Measurements from ENCODE around the gene ZNF580. TPM values are rescaled to one million over a fixed set of nuclear protein-coding genes. Genes with fewer than 3 reads are reported as not detected.

The ZNF580 gene
- total RNA-seq, 1 donor = 6.5 TPM

- Histone ChIP-seq H3K27me3 (ENCODE audit: insufficient read depth, low read length) (no peaks in the 10 kb centered on the region), H3K79me2 (ENCODE audit: insufficient read depth, low read length) (peaks cover 39% of the 10 kb centered on the region), H3K4me2 (ENCODE audit: insufficient read depth, low read length) (peak overlapping the region; percentile 93), H3K4me3 (ENCODE audit: insufficient read depth, low read length) (no peak overlapping the region), H3K4me1 (ENCODE audit: insufficient read depth, low read length) (peaks cover 13% of the 10 kb centered on the region), H2AFZ (ENCODE audit: low read length) (peak overlapping the region; percentile 85), H3K36me3 (ENCODE audit: insufficient read depth, low read length) (no peaks in the 10 kb centered on the region), H4K20me1 (ENCODE audit: insufficient read depth, low read length) (peaks cover 7% of the 10 kb centered on the region), H3K27ac (ENCODE audit: low read depth, low read length) (no peak overlapping the region), H3K9me3 (ENCODE audit: low read depth, low read length) (no peaks in the 10 kb centered on the region)
- TF ChIP-seq, protein P1, sequence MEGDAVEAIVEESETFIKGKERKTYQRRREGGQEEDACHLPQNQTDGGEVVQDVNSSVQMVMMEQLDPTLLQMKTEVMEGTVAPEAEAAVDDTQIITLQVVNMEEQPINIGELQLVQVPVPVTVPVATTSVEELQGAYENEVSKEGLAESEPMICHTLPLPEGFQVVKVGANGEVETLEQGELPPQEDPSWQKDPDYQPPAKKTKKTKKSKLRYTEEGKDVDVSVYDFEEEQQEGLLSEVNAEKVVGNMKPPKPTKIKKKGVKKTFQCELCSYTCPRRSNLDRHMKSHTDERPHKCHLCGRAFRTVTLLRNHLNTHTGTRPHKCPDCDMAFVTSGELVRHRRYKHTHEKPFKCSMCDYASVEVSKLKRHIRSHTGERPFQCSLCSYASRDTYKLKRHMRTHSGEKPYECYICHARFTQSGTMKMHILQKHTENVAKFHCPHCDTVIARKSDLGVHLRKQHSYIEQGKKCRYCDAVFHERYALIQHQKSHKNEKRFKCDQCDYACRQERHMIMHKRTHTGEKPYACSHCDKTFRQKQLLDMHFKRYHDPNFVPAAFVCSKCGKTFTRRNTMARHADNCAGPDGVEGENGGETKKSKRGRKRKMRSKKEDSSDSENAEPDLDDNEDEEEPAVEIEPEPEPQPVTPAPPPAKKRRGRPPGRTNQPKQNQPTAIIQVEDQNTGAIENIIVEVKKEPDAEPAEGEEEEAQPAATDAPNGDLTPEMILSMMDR (IDR thresholded peaks at IDR 0.05; ENCODE audit: extremely low read depth, low read depth, low read length) = no peak
- DNase-seq (ENCODE audit: insufficient read length, low spot score, missing footprints) = peak; percentile 8
Observed at GRCh38 chr19:55633861-55634260, 6.9 kb upstream of the ZNF580 start.

GRCh38 chr19:55635334-55635717 lies 5.5 kb upstream of the ZNF580 start:
- Histone ChIP-seq H3K27ac (ENCODE audit: low read depth, low read length) (peak overlapping the region; percentile 99), H3K4me2 (ENCODE audit: insufficient read depth, low read length) (peak overlapping the region; percentile 93), H3K36me3 (ENCODE audit: insufficient read depth, low read length) (no peaks in the 10 kb centered on the region), H3K4me1 (ENCODE audit: insufficient read depth, low read length) (peaks cover 18% of the 10 kb centered on the region), H4K20me1 (ENCODE audit: insufficient read depth, low read length) (peaks cover 7% of the 10 kb centered on the region), H3K79me2 (ENCODE audit: insufficient read depth, low read length) (peaks cover 43% of the 10 kb centered on the region), H3K4me3 (ENCODE audit: insufficient read depth, low read length) (peak overlapping the region; percentile 97), H2AFZ (ENCODE audit: low read length) (peak overlapping the region; percentile 85), H3K27me3 (ENCODE audit: insufficient read depth, low read length) (no peaks in the 10 kb centered on the region), H3K9me3 (ENCODE audit: low read depth, low read length) (no peaks in the 10 kb centered on the region)
- TF ChIP-seq, protein P1 (IDR thresholded peaks at IDR 0.05; ENCODE audit: extremely low read depth, low read depth, low read length) = no peak
- peak; percentile 86 for DNase-seq (ENCODE audit: insufficient read length, low spot score, missing footprints)

GRCh38 chr19:55635856-55636440 lies 4.9 kb upstream of the ZNF580 start:
- peak; percentile 82 for DNase-seq (ENCODE audit: insufficient read length, low spot score, missing footprints)
- Histone ChIP-seq H3K4me2 (ENCODE audit: insufficient read depth, low read length) (peak overlapping the region; percentile 93), H3K79me2 (ENCODE audit: insufficient read depth, low read length) (peaks cover 43% of the 10 kb centered on the region), H4K20me1 (ENCODE audit: insufficient read depth, low read length) (peaks cover 7% of the 10 kb centered on the region), H2AFZ (ENCODE audit: low read length) (no peak overlapping the region), H3K9me3 (ENCODE audit: low read depth, low read length) (no peaks in the 10 kb centered on the region), H3K4me3 (ENCODE audit: insufficient read depth, low read length) (peak overlapping the region; percentile 97), H3K4me1 (ENCODE audit: insufficient read depth, low read length) (peaks cover 21% of the 10 kb centered on the region), H3K36me3 (ENCODE audit: insufficient read depth, low read length) (no peaks in the 10 kb centered on the region), H3K27ac (ENCODE audit: low read depth, low read length) (peak overlapping the region; percentile 99), H3K27me3 (ENCODE audit: insufficient read depth, low read length) (no peaks in the 10 kb centered on the region)
- TF ChIP-seq, protein P1 (IDR thresholded peaks at IDR 0.05; ENCODE audit: extremely low read depth, low read depth, low read length) = no peak

- Histone ChIP-seq H3K4me1 (ENCODE audit: insufficient read depth, low read length) (peaks cover 21% of the 10 kb centered on the region), H4K20me1 (ENCODE audit: insufficient read depth, low read length) (peaks cover 7% of the 10 kb centered on the region), H3K9me3 (ENCODE audit: low read depth, low read length) (no peaks in the 10 kb centered on the region), H3K27me3 (ENCODE audit: insufficient read depth, low read length) (no peaks in the 10 kb centered on the region), H2AFZ (ENCODE audit: low read length) (no peak overlapping the region), H3K4me3 (ENCODE audit: insufficient read depth, low read length) (peak overlapping the region; percentile 97), H3K4me2 (ENCODE audit: insufficient read depth, low read length) (peak overlapping the region; percentile 93), H3K79me2 (ENCODE audit: insufficient read depth, low read length) (peaks cover 45% of the 10 kb centered on the region), H3K36me3 (ENCODE audit: insufficient read depth, low read length) (no peaks in the 10 kb centered on the region), H3K27ac (ENCODE audit: low read depth, low read length) (peak overlapping the region; percentile 99)
- TF ChIP-seq, protein P1 (IDR thresholded peaks at IDR 0.05; ENCODE audit: extremely low read depth, low read depth, low read length) = no peak
- DNase-seq (ENCODE audit: insufficient read length, low spot score, missing footprints) = peak; percentile 69
Observed at GRCh38 chr19:55636723-55637122, 4.1 kb upstream of the ZNF580 start.
